ENCODE results near the gene SPCS3. TPM values are rescaled to one million over a fixed set of nuclear protein-coding genes. Genes with fewer than 3 reads are reported as not detected.
"Not testable (repeated sequence)": the region's sequence is repeated elsewhere in the genome, so short reads cannot be mapped to it uniquely, and the experiment has no call there.

Gene SPCS3
- total and polyA plus RNA-seq, 2 of the 13 experiments (the other 11 are each of a cell fraction or from before 2014, with no cell fraction given): 26.3 to 57.0 TPM

DNA sequence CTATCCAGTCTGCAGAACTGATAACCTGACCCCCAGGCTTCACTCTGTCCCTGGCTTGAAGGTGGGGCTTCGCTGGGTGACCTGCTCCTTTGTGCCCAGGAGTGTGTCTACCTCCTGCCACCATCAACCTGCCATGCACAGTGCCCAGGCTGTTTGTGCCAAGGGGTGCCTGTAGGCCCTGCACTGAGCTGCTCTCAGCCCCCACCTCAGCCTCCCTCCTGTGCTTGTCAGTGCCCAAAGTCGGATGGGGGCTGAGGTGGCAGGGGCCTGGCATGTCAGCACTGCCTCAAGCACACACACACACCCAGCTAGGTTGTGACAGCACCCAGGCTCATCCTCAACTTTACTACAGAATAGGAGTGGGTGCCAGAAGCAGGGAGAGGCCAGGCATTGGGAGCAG, 23.5 kb downstream of the SPCS3 start (continued):
- TF ChIP-seq, protein P1, sequence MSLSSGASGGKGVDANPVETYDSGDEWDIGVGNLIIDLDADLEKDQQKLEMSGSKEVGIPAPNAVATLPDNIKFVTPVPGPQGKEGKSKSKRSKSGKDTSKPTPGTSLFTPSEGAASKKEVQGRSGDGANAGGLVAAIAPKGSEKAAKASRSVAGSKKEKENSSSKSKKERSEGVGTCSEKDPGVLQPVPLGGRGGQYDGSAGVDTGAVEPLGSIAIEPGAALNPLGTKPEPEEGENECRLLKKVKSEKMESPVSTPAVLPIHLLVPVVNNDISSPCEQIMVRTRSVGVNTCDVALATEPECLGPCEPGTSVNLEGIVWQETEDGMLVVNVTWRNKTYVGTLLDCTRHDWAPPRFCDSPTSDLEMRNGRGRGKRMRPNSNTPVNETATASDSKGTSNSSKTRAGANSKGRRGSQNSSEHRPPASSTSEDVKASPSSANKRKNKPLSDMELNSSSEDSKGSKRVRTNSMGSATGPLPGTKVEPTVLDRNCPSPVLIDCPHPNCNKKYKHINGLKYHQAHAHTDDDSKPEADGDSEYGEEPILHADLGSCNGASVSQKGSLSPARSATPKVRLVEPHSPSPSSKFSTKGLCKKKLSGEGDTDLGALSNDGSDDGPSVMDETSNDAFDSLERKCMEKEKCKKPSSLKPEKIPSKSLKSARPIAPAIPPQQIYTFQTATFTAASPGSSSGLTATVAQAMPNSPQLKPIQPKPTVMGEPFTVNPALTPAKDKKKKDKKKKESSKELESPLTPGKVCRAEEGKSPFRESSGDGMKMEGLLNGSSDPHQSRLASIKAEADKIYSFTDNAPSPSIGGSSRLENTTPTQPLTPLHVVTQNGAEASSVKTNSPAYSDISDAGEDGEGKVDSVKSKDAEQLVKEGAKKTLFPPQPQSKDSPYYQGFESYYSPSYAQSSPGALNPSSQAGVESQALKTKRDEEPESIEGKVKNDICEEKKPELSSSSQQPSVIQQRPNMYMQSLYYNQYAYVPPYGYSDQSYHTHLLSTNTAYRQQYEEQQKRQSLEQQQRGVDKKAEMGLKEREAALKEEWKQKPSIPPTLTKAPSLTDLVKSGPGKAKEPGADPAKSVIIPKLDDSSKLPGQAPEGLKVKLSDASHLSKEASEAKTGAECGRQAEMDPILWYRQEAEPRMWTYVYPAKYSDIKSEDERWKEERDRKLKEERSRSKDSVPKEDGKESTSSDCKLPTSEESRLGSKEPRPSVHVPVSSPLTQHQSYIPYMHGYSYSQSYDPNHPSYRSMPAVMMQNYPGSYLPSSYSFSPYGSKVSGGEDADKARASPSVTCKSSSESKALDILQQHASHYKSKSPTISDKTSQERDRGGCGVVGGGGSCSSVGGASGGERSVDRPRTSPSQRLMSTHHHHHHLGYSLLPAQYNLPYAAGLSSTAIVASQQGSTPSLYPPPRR (CRISPR knock-in tag; IDR thresholded peaks at IDR 0.05; ENCODE audit: borderline replicate concordance): no peak

- H3K9ac ChIP-seq (ENCODE audit: insufficient read depth, low read depth, low read length); FAIRE-seq; BruUV-seq (replicated peaks); DNase-seq (ENCODE audit: low spot score); ATAC-seq; H3K4me1 ChIP-seq (ENCODE audit: insufficient read depth, low read length); H3K27me3 ChIP-seq (ENCODE audit: control insufficient read depth in 1 of 2, insufficient read depth in 2 of 2, low read length in 2 of 2); H3K27ac ChIP-seq (ENCODE audit: extremely low read length, insufficient read depth, low read length); H3K79me2 ChIP-seq (ENCODE audit: insufficient read depth, low read length); CTCF ChIA-PET (ENCODE audit: low intra/inter-chr PET ratio, low total read pairs); H2AFZ ChIP-seq (ENCODE audit: low read length); H3K4me2 ChIP-seq (ENCODE audit: low read depth, low read length); POLR2A ChIA-PET; H4K20me1 ChIP-seq (ENCODE audit: insufficient read depth, low read length); H3K4me3 ChIP-seq (replicated peaks in 1 of 3; ENCODE audit: insufficient read depth in 1 of 3, low read depth in 2 of 3, low read length in 3 of 3); H3K36me3 ChIP-seq (replicated peaks in 1 of 2; ENCODE audit: control insufficient read depth in 1 of 2, insufficient read depth in 2 of 2, low read length in 2 of 2): not testable (repeated sequence)
- in situ Hi-C loops (cut with HindIII; ENCODE audit: extremely low pct_ligation_motif_present, low pct_unique_long_range_greater_than_20kb) (loop anchor here (25.0 kb wide), 3 partner anchors 208 to 408 kb away; no protein-coding TSS in a partner anchor), intact Hi-C loops (cut with micrococcal nuclease; ENCODE audit: unreplicated experiment) (loop anchor here (10.0 kb wide), 1 partner anchor 1581 kb away; no protein-coding TSS in a partner anchor)
- 42% methylated on average over 7 of the region's 7 CpGs for WGBS (ENCODE audit: low lambda C conversion rate)
- H3K9me3 ChIP-seq (ENCODE audit: low read length): peaks cover 21% of the 10 kb centered on the region
These were observed 25.6 kb downstream of the SPCS3 start for GRCh38 chr4:176345346-176345745.

GRCh38 chr4:176346836-176347235, 27.1 kb downstream of the SPCS3 start:
- H3K4me3 ChIP-seq (replicated peaks in 1 of 3; ENCODE audit: insufficient read depth in 1 of 3, low read depth in 2 of 3, low read length in 3 of 3); H3K4me2 ChIP-seq (ENCODE audit: low read depth, low read length); H3K36me3 ChIP-seq (replicated peaks in 1 of 2; ENCODE audit: control insufficient read depth in 1 of 2, insufficient read depth in 2 of 2, low read length in 2 of 2); H2AFZ ChIP-seq (ENCODE audit: low read length); H3K27ac ChIP-seq (ENCODE audit: extremely low read length, insufficient read depth, low read length); POLR2A ChIA-PET; H3K79me2 ChIP-seq (ENCODE audit: insufficient read depth, low read length); FAIRE-seq; ATAC-seq; H4K20me1 ChIP-seq (ENCODE audit: insufficient read depth, low read length); CTCF ChIA-PET (ENCODE audit: low intra/inter-chr PET ratio, low total read pairs); BruUV-seq (replicated peaks); DNase-seq (ENCODE audit: low spot score); H3K4me1 ChIP-seq (ENCODE audit: insufficient read depth, low read length); H3K9ac ChIP-seq (ENCODE audit: insufficient read depth, low read depth, low read length); H3K27me3 ChIP-seq (ENCODE audit: control insufficient read depth in 1 of 2, insufficient read depth in 2 of 2, low read length in 2 of 2): not testable (repeated sequence)
- intact Hi-C loops (cut with micrococcal nuclease; ENCODE audit: unreplicated experiment): loop anchor here (10.0 kb wide), 1 partner anchor 1582 kb away; no protein-coding TSS in a partner anchor
- WGBS (ENCODE audit: low lambda C conversion rate): 47% methylated on average over 2 of the region's 2 CpGs
- in situ Hi-C loops (cut with HindIII; ENCODE audit: extremely low pct_ligation_motif_present, low pct_unique_long_range_greater_than_20kb): loop anchor here (25.0 kb wide), 3 partner anchors 210 to 410 kb away; no protein-coding TSS in a partner anchor
- peaks cover 21% of the 10 kb centered on the region for H3K9me3 ChIP-seq (ENCODE audit: low read length)

Measured in HepG2 (cell line).